HepG2 (cell line): Measurements from ENCODE around the gene SOAT2. TPM values are rescaled to one million over a fixed set of nuclear protein-coding genes. Genes with fewer than 3 reads are reported as not detected.

Experiments used
- AGO1 ChIP-seq: fragments of 200-400 bp; formaldehyde crosslinking; IDR thresholded peaks from 2 replicates; pipeline ENCODE4 v1.6.1; 2017; ENCODE audit warnings: mild to moderate bottlenecking, low read depth, low read length, moderate library complexity; ENCODE audit not compliant: poor library complexity, severe bottlenecking
- ARNTL ChIP-seq: sonication (generic); formaldehyde crosslinking; IDR thresholded peaks from 2 replicates; pipeline ENCODE4 v1.4.0; 2020; ENCODE audit warnings: mild to moderate bottlenecking, missing genetic modification reagents
- ELF4 ChIP-seq: sonication (generic); formaldehyde crosslinking; IDR thresholded peaks from 2 replicates; pipeline ENCODE4 v1.5.0; 2020; ENCODE audit warnings: missing genetic modification reagents, mild to moderate bottlenecking, moderate library complexity, borderline replicate concordance
- FOXA3 ChIP-seq: IDR thresholded peaks from 2 replicates; pipeline ENCODE4 v1.6.1; 2016; ENCODE audit warnings: missing genetic modification reagents, missing compliant biosample characterization
- IRF1 ChIP-seq: sonication (generic); formaldehyde crosslinking; IDR thresholded peaks from 2 replicates; pipeline ENCODE4 v1.4.0; 2020; ENCODE audit warnings: low read depth, mild to moderate bottlenecking, missing genetic modification reagents
- KLF12 ChIP-seq: sonication (generic); formaldehyde crosslinking; IDR thresholded peaks from 2 replicates; pipeline ENCODE4 v1.4.0; 2020; ENCODE audit warnings: missing genetic modification reagents, borderline replicate concordance
- PAXIP1 ChIP-seq: sonication (generic); formaldehyde crosslinking; conservative IDR thresholded peaks from 2 replicates; pipeline ENCODE4 v1.4.0; 2020; ENCODE audit warnings: mild to moderate bottlenecking, missing genetic modification reagents, moderate library complexity
- SRSF9 ChIP-seq: fragments of 200-400 bp; formaldehyde crosslinking; IDR thresholded peaks from 2 replicates; pipeline ENCODE4 v1.6.1; 2018; ENCODE audit warnings: borderline replicate concordance, mild to moderate bottlenecking, low read depth, low read length; ENCODE audit not compliant: insufficient read depth, poor library complexity, severe bottlenecking
- STAT6 ChIP-seq: sonication (generic); formaldehyde crosslinking; IDR thresholded peaks from 2 replicates; pipeline ENCODE4 v1.4.0; 2020; ENCODE audit warnings: missing genetic modification reagents, mild to moderate bottlenecking, borderline replicate concordance
- TCF12 ChIP-seq, 2 experiments: fragments of 450-650 bp in 1 of 2; sonication (generic) in 1 of 2; formaldehyde crosslinking in 1 of 2; IDR thresholded peaks; 2 replicates each; pipeline versions ENCODE4 v1.6.1 to v1.8.0; 2017 to 2022; ENCODE audit warnings: antibody characterized with exemption in 1 of 2, mild to moderate bottlenecking in 1 of 2, missing genetic modification reagents in 1 of 2, moderate library complexity in 1 of 2
- ZFP37 ChIP-seq: sonication (generic); formaldehyde crosslinking; IDR thresholded peaks from 2 replicates; pipeline ENCODE4 v1.4.0; 2020; ENCODE audit warnings: missing genetic modification reagents, borderline replicate concordance
- ZNF18 ChIP-seq: sonication (generic); formaldehyde crosslinking; IDR thresholded peaks from 2 replicates; pipeline ENCODE4 v1.8.0; 2022; ENCODE audit warnings: mild to moderate bottlenecking, missing genetic modification reagents; ENCODE audit not compliant: insufficient replicate concordance
- ZNF451 ChIP-seq: sonication (generic); formaldehyde crosslinking; IDR thresholded peaks from 2 replicates; pipeline ENCODE4 v1.5.0; 2020; ENCODE audit warnings: mild to moderate bottlenecking, missing genetic modification reagents
- ZNF496 ChIP-seq: sonication (generic); formaldehyde crosslinking; IDR thresholded peaks from 2 replicates; pipeline ENCODE4 v1.8.1; 2023; ENCODE audit warnings: mild to moderate bottlenecking, moderate library complexity, missing genetic modification reagents; ENCODE audit not compliant: insufficient replicate concordance
- ZNF547 ChIP-seq: sonication (generic); formaldehyde crosslinking; IDR thresholded peaks from 2 replicates; pipeline ENCODE4 v1.5.1; 2020; ENCODE audit warnings: mild to moderate bottlenecking, missing genetic modification reagents
- ZNF564 ChIP-seq: sonication (generic); formaldehyde crosslinking; IDR thresholded peaks from 2 replicates; pipeline ENCODE4 v1.8.1; 2023; ENCODE audit warnings: mild to moderate bottlenecking, missing genetic modification reagents
- ZNF879 ChIP-seq: sonication (generic); formaldehyde crosslinking; IDR thresholded peaks from 2 replicates; pipeline ENCODE4 v1.8.1; 2023; ENCODE audit warnings: missing genetic modification reagents
- ZSCAN12 ChIP-seq: sonication (generic); formaldehyde crosslinking; IDR thresholded peaks from 2 replicates; pipeline ENCODE4 v1.9.0; 2021; ENCODE audit warnings: mild to moderate bottlenecking, missing genetic modification reagents
- polyA plus RNA-seq, 8 experiments: library from polyadenylated mRNA; depleted of rRNA in 3 of 8; stranded (reverse) in 7 of 8; unstranded in 1 of 8; fragments of >200 nt; fragmentation: Illumina TruSeq in 4 of 8; extraction: Trizol in 4 of 8; gene quantifications; 2 replicates each; pipeline versions ENCODE4 v1.2.1 to v1.2.3, GENCODE V29; 2011 to 2016; ENCODE audit warnings: low read depth in 4 of 8, missing spikeins in 1 of 8, mixed read lengths in 1 of 8; ENCODE audit not compliant: insufficient read depth in 1 of 8
- total RNA-seq, 5 experiments: library from RNA; depleted of rRNA; stranded (reverse); fragments of >200 nt; fragmentation: Illumina TruSeq; extraction: Trizol; gene quantifications; 2 replicates each; pipeline ENCODE4 v1.2.3, GENCODE V29; 2016; ENCODE audit warnings: low read depth in 1 of 5

SOAT2 gene
- total and polyA plus RNA-seq, 2 of the 13 experiments (the other 11 are each of a cell fraction or from before 2014, with no cell fraction given) = 14.9 to 108 TPM

GRCh38 chr12:53079226-53080117 lies 23.8 kb upstream of the SOAT2 start, which contains the start of gene SPRYD3 (continued):
- TF ChIP-seq IRF1 (CRISPR knock-in tag) = no peak
- peak; percentile 41 for TF ChIP-seq PAXIP1 (CRISPR knock-in tag)
- no peak for TF ChIP-seq ZNF879 (CRISPR knock-in tag)
- TF ChIP-seq ZNF496 = no peak
- TF ChIP-seq ZFP37 = no peak; the same call in 1 of the 2 replicates
- TF ChIP-seq KLF12 = no peak
- peak; percentile 45; the same call in 1 of the 2 replicates for TF ChIP-seq ZSCAN12 (CRISPR knock-in tag)
- peak; percentile 79 for TF ChIP-seq ZNF547
- TF ChIP-seq ZNF451 (CRISPR knock-in tag) = peak; percentile 59; the same call in 1 of the 2 replicates
- no peak for TF ChIP-seq ELF4 (CRISPR knock-in tag)
- TF ChIP-seq FOXA3 (CRISPR knock-in tag) = 0 out of 2 replicates have a peak, but pooled peaks have one; percentile 30
- TF ChIP-seq AGO1 = no peak
- TF ChIP-seq TCF12 (IDR thresholded peaks at IDR 0.05) = no peak
- no peak; the same call in 1 of the 2 replicates for TF ChIP-seq TCF12 (CRISPR knock-in tag; IDR thresholded peaks at IDR 0.05)
- TF ChIP-seq ARNTL = no peak
- TF ChIP-seq ZNF564 = peak; percentile 42; the same call in 1 of the 2 replicates
- TF ChIP-seq SRSF9 = no peak
- peak; percentile 63; the same call in 1 of the 2 replicates for TF ChIP-seq STAT6
- TF ChIP-seq ZNF18 (CRISPR knock-in tag) = peak; percentile 42
